Stimulated activated CD8-positive, alpha-beta memory T cell treated with anti-CD3 and anti-CD28 coated beads, Interleukin-7, amount 100 ng/mL, for 1 hour (primary cell): Measurements from ENCODE around the gene OTOG.

ENCODE experiments used
- DNase-seq, 2 donors: peaks; one replicate each; pipeline ENCODE4 v3.0.0-alpha.2; 2020; ENCODE audit warnings: low read depth in 2 of 2

OTOG gene

GRCh38 chr11:17561111-17561415 is 14.0 kb downstream of the OTOG start:
- DNase-seq, result no peak

- DNase-seq, result no peak
These were observed 14.5 kb downstream of the OTOG start for GRCh38 chr11:17561526-17561925.

GRCh38 chr11:17563231-17563646 is 16.2 kb downstream of the OTOG start:
- DNase-seq, result no peak

- DNase-seq, result no peak
These were observed 17.1 kb downstream of the OTOG start for GRCh38 chr11:17563961-17564686.

GRCh38 chr11:17564687-17565042 is 17.6 kb downstream of the OTOG start:
- no peak for DNase-seq

GRCh38 chr11:17568944-17569343 is 21.9 kb downstream of the OTOG start:
- DNase-seq, result no peak

- DNase-seq, result no peak
These were observed 23.0 kb downstream of the OTOG start for GRCh38 chr11:17570034-17570433.

- DNase-seq, result no peak
These were observed 24.6 kb downstream of the OTOG start for GRCh38 chr11:17571431-17572358.

GRCh38 chr11:17572359-17572690 is 25.3 kb downstream of the OTOG start:
- no peak for DNase-seq

GRCh38 chr11:17572791-17573460 is 25.9 kb downstream of the OTOG start:
- DNase-seq, result no peak

- no peak for DNase-seq
These were observed 26.5 kb downstream of the OTOG start for GRCh38 chr11:17573526-17573925.

GRCh38 chr11:17574141-17575091 is 27.4 kb downstream of the OTOG start:
- DNase-seq, result no peak

GRCh38 chr11:17575431-17576425 is 28.7 kb downstream of the OTOG start:
- DNase-seq, result no peak

- no peak for DNase-seq
These were observed 31.2 kb downstream of the OTOG start for GRCh38 chr11:17578296-17578695.

GRCh38 chr11:17578958-17579357 is 31.9 kb downstream of the OTOG start:
- DNase-seq, result no peak

- no peak for DNase-seq
These were observed 32.4 kb downstream of the OTOG start for GRCh38 chr11:17579451-17579850.

- no peak for DNase-seq
These were observed 33.2 kb downstream of the OTOG start for GRCh38 chr11:17580271-17580670.

GRCh38 chr11:17581036-17581731 is 34.1 kb downstream of the OTOG start:
- DNase-seq, result no peak

GRCh38 chr11:17581732-17582053 is 34.6 kb downstream of the OTOG start:
- no peak for DNase-seq
